ENCODE measurements around the gene DDI2.
"Not testable (repeated sequence)": the region's sequence is repeated elsewhere in the genome, so short reads cannot be mapped to it uniquely, and the experiment has no call there.

The DDI2 gene

GRCh38 chr1:15640667-15641066 lies 23.4 kb downstream of the DDI2 start:
- Histone ChIP-seq H3K4me2 (ENCODE audit: insufficient read depth, low read length) (no peak overlapping the region), H3K9me3 (ENCODE audit: insufficient read depth, low read length, severe bottlenecking) (no peaks in the 10 kb centered on the region), H2AFZ (ENCODE audit: low read depth, low read length) (no peak overlapping the region), H4K20me1 (ENCODE audit: insufficient read depth, low read length) (no peaks in the 10 kb centered on the region), H3K27me3 (ENCODE audit: insufficient read depth, low read length, poor library complexity) (no peaks in the 10 kb centered on the region), H3K4me3 (ENCODE audit: low read depth in 1 of 2, low read length in 2 of 2) (no peak overlapping the region), H3K9ac (ENCODE audit: low read depth, low read length) (no peak overlapping the region), H3K36me3 (ENCODE audit: insufficient read depth, low read length) (peaks cover 88% of the 10 kb centered on the region), H3K79me2 (ENCODE audit: insufficient read depth, low read length) (no peaks in the 10 kb centered on the region), H3K4me1 (ENCODE audit: insufficient read depth, low read length) (no peaks in the 10 kb centered on the region), H3K27ac (ENCODE audit: low read length) (no peak overlapping the region)
- DNase-seq, result no peak
- TF ChIP-seq CTCF (IDR thresholded peaks at IDR 0.05; ENCODE audit: borderline replicate concordance, extremely low read depth, low read length, poor library complexity, severe bottlenecking) (no peak), EZH2 (IDR thresholded peaks at IDR 0.05; ENCODE audit: borderline replicate concordance, low read depth, low read length, severe bottlenecking) (no peak)
- no peak for ATAC-seq (ENCODE audit: insufficient read depth, low read depth)

GRCh38 chr1:15649937-15650336 lies 32.7 kb downstream of the DDI2 start:
- DNase-seq (no peak), ATAC-seq (ENCODE audit: insufficient read depth, low read depth) (no peak)
- H2AFZ ChIP-seq (ENCODE audit: low read depth, low read length), result no peak overlapping the region
- H4K20me1 ChIP-seq (ENCODE audit: insufficient read depth, low read length), result no peaks in the 10 kb centered on the region
- no peak overlapping the region for H3K4me3 ChIP-seq (ENCODE audit: low read depth in 1 of 2, low read length in 2 of 2)
- no peak overlapping the region for H3K27ac ChIP-seq (ENCODE audit: low read length)
- no peaks in the 10 kb centered on the region for H3K79me2 ChIP-seq (ENCODE audit: insufficient read depth, low read length)
- H3K27me3 ChIP-seq (ENCODE audit: insufficient read depth, low read length, poor library complexity), result no peaks in the 10 kb centered on the region
- H3K9ac ChIP-seq (ENCODE audit: low read depth, low read length), result no peak overlapping the region
- H3K9me3 ChIP-seq (ENCODE audit: insufficient read depth, low read length, severe bottlenecking), result no peaks in the 10 kb centered on the region
- no peak for TF ChIP-seq CTCF (IDR thresholded peaks at IDR 0.05; ENCODE audit: borderline replicate concordance, extremely low read depth, low read length, poor library complexity, severe bottlenecking)
- no peak for TF ChIP-seq EZH2 (IDR thresholded peaks at IDR 0.05; ENCODE audit: borderline replicate concordance, low read depth, low read length, severe bottlenecking)
- no peak overlapping the region for H3K4me2 ChIP-seq (ENCODE audit: insufficient read depth, low read length)
- H3K36me3 ChIP-seq (ENCODE audit: insufficient read depth, low read length), result peaks cover 75% of the 10 kb centered on the region
- H3K4me1 ChIP-seq (ENCODE audit: insufficient read depth, low read length), result no peaks in the 10 kb centered on the region

DNA sequence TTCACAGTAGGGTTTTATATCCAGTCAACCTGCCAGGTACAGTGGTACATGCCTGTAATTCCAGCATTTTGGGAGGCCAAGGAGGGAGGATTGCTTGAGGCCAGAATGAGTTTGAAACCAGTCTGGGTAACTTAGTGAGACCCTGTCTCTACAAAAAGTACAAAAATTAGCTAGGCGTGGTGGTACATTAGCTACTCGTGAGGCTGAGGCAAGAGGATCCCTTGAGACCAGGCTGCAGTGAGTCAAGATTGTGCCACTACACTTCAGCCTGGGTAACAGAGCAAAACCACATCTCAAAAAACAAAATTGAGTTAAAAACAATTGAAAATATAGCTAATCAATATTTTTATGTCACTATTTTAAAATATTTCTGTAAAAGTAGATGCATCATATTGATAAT lies 33.2 kb downstream of the DDI2 start:
- Histone ChIP-seq H3K4me1 (ENCODE audit: insufficient read depth, low read length) (no peaks in the 10 kb centered on the region), H4K20me1 (ENCODE audit: insufficient read depth, low read length) (no peaks in the 10 kb centered on the region), H3K79me2 (ENCODE audit: insufficient read depth, low read length) (no peaks in the 10 kb centered on the region), H3K9me3 (ENCODE audit: insufficient read depth, low read length, severe bottlenecking) (no peaks in the 10 kb centered on the region), H3K27me3 (ENCODE audit: insufficient read depth, low read length, poor library complexity) (no peaks in the 10 kb centered on the region), H3K9ac (ENCODE audit: low read depth, low read length) (no peak overlapping the region), H3K36me3 (ENCODE audit: insufficient read depth, low read length) (peaks cover 75% of the 10 kb centered on the region), H2AFZ (ENCODE audit: low read depth, low read length) (no peak overlapping the region), H3K4me3 (ENCODE audit: low read depth in 1 of 2, low read length in 2 of 2) (no peak overlapping the region), H3K27ac (ENCODE audit: low read length) (no peak overlapping the region), H3K4me2 (ENCODE audit: insufficient read depth, low read length) (no peak overlapping the region)
- TF ChIP-seq CTCF (IDR thresholded peaks at IDR 0.05; ENCODE audit: borderline replicate concordance, extremely low read depth, low read length, poor library complexity, severe bottlenecking) (no peak), EZH2 (IDR thresholded peaks at IDR 0.05; ENCODE audit: borderline replicate concordance, low read depth, low read length, severe bottlenecking) (no peak)
- DNase-seq, result no peak
- ATAC-seq (ENCODE audit: insufficient read depth, low read depth), result no peak

GRCh38 chr1:15652130-15652529 lies 34.9 kb downstream of the DDI2 start:
- not testable (repeated sequence) for H3K4me2 ChIP-seq (ENCODE audit: insufficient read depth, low read length); H2AFZ ChIP-seq (ENCODE audit: low read depth, low read length); H3K4me3 ChIP-seq (ENCODE audit: low read depth in 1 of 2, low read length in 2 of 2); H3K27ac ChIP-seq (ENCODE audit: low read length); H4K20me1 ChIP-seq (ENCODE audit: insufficient read depth, low read length); ATAC-seq (ENCODE audit: insufficient read depth, low read depth); H3K4me1 ChIP-seq (ENCODE audit: insufficient read depth, low read length); H3K27me3 ChIP-seq (ENCODE audit: insufficient read depth, low read length, poor library complexity); H3K79me2 ChIP-seq (ENCODE audit: insufficient read depth, low read length); H3K9ac ChIP-seq (ENCODE audit: low read depth, low read length); DNase-seq; H3K9me3 ChIP-seq (ENCODE audit: insufficient read depth, low read length, severe bottlenecking)
- peaks cover 81% of the 10 kb centered on the region for H3K36me3 ChIP-seq (ENCODE audit: insufficient read depth, low read length)
